BJ (cell line): ENCODE data around the gene CBFA2T2. TPM values are rescaled to one million over a fixed set of nuclear protein-coding genes. Genes with fewer than 3 reads are reported as not detected.
"Not testable (repeated sequence)": the region's sequence is repeated elsewhere in the genome, so short reads cannot be mapped to it uniquely, and the experiment has no call there.

Experiments used
- CTCF ChIA-PET: fragments of 350-600 bp; formaldehyde crosslinking; extraction: SDS; loops from one replicate; lab custom pipeline; 2021; ENCODE audit warnings: antibody characterized with exemption, inconsistent platforms; lab: Yijun Ruan, JAX
- POLR2A ChIA-PET: fragments of 300-600 bp; sonication (Branson Sonifier 250); formaldehyde crosslinking; extraction: SDS; loops from one replicate; lab custom pipeline; 2021; ENCODE audit warnings: antibody characterized with exemption; lab: Charles Lee
- DNase-seq: peaks from one replicate; pipeline ENCODE4 v3.0.0-alpha.2; 2011; ENCODE audit warnings: low read depth
- H3K27me3 ChIP-seq: 2 replicates; pipeline ENCODE4 v1.6.0; 2011; ENCODE audit warnings: low read length; ENCODE audit not compliant: control insufficient read depth, insufficient read depth
- H3K36me3 ChIP-seq: 2 replicates; pipeline ENCODE4 v1.5.1; 2011; ENCODE audit warnings: low read length; ENCODE audit not compliant: control insufficient read depth, insufficient read depth
- H3K4me3 ChIP-seq: 2 replicates; pipeline ENCODE4 v1.5.1; 2011; ENCODE audit warnings: low read depth, mild to moderate bottlenecking, control low read depth, low read length
- CTCF ChIP-seq: IDR thresholded peaks from 2 replicates; pipeline ENCODE4 v1.5.1; 2011; ENCODE audit warnings: low read depth, mild to moderate bottlenecking, control low read depth, inconsistent platforms, low read length, moderate library complexity; ENCODE audit not compliant: insufficient read depth
- polyA plus RNA-seq: library from polyadenylated mRNA; depleted of rRNA; stranded (reverse); fragments of >200 nt; gene quantifications from 2 replicates; pipeline ENCODE4 v1.2.3, GENCODE V29; 2011

Gene CBFA2T2
- polyA plus RNA-seq, 1 experiment: 7.6 TPM

DNA sequence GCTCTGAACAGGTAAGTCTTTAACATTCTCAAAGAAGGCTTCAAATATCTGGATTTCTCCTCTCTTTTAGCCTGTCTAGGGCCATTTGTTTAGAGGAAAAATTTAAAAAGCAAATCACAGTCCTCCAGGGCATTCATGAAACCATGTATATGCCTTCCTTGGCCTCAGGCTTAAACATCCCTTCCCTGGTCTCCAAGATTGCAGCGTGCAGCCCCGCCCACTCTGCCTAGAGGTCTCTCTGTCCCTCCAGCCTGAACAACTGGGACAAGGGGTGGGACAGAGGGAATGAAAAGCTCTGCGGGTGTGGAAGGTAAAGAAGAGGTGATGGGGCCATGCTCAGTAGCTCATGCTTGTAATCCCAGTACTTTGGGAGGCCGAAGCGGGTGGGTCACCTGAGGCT lies 9.8 kb upstream of the CBFA2T2 start:
- POLR2A ChIA-PET: no interaction called here
- CTCF ChIA-PET: no interaction called here
- no peak overlapping the region for H3K4me3 ChIP-seq
- H3K36me3 ChIP-seq: no peaks in the 10 kb centered on the region
- TF ChIP-seq CTCF: no peak
- H3K27me3 ChIP-seq: peaks cover 7% of the 10 kb centered on the region
- DNase-seq: no peak

GRCh38 chr20:33481431-33481941 lies 8.4 kb upstream of the CBFA2T2 start:
- H3K27me3 ChIP-seq: no peaks in the 10 kb centered on the region; the same call in 1 of the 2 replicates
- ChIA-PET POLR2A (no interaction called here), CTCF (no interaction called here)
- no peaks in the 10 kb centered on the region for H3K36me3 ChIP-seq
- no peak for DNase-seq
- H3K4me3 ChIP-seq: no peak overlapping the region
- TF ChIP-seq CTCF: no peak

DNA sequence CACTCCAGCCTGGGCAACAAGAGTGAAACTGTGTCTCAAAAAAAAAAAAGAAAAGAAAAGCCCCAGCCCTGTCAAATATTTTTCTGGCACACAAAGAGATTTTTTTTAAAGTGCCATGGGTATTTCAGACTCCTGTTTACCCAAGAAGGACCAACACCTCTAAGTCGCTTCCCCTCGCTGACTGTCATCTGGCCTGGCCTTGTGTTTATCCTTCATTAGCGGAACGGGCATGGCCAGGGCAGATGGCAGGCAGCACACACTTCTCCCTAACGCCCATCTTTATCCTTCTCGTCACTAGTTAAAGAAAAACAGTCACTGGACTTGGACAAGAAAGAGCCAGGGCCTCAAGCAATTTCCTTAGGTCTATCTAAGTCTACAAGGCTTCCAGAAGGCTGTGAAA lies 7.3 kb upstream of the CBFA2T2 start:
- Histone ChIP-seq H3K4me3 (no peak overlapping the region), H3K36me3 (no peaks in the 10 kb centered on the region), H3K27me3 (no peaks in the 10 kb centered on the region; the same call in 1 of the 2 replicates)
- CTCF ChIA-PET: no interaction called here
- no peak for DNase-seq
- POLR2A ChIA-PET: no interaction called here
- TF ChIP-seq CTCF: no peak

DNA sequence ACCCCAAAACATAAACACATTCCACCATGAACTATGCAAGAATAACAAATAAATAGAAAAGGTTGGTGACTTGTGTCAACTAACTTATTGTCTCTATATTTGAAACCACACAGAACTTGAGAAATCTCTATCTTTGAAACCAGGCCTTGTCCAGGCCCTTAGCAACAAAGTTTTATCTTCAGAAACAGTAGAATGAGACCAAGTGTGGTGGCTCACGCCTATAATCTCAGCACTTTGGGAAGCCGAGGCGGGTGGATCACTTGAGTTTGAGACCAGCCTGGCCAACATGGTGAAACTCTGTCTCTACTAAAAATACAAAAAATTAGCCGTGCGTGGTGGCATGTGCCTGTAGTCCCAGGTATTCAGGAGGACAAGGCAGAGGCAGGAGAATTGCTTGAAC lies 6.7 kb upstream of the CBFA2T2 start:
- CTCF ChIA-PET, H3K36me3 ChIP-seq, DNase-seq, POLR2A ChIA-PET, H3K27me3 ChIP-seq, H3K4me3 ChIP-seq: not testable (repeated sequence)

DNA sequence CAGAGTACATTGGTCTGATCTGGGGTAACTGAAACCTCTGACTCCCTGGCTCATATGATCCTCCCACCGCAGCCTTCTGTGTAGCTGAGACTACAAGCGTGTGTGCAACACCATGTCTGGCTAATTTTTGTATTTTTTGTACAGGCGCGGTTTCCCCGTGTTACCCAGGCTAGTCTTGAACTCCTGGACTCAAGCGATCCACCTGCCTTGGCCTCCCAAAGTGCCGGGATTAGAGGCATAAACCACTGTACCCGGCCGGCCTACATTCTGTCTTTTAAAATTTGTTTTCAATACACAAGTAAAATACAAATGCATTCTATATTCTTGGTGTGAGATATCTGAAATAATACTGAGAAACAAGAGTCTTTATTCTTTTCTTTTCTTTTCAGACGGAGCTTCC lies 1.7 kb upstream of the CBFA2T2 start:
- ChIA-PET POLR2A (interaction anchor here (0.6 kb wide), 1 partner anchor 91 kb away, joined by 5 read pairs; no protein-coding TSS in a partner anchor), CTCF (no interaction called here)
- no peak for DNase-seq
- H3K27me3 ChIP-seq: no peaks in the 10 kb centered on the region
- H3K36me3 ChIP-seq: no peaks in the 10 kb centered on the region
- no peak overlapping the region for H3K4me3 ChIP-seq
- no peak for TF ChIP-seq CTCF

DNA sequence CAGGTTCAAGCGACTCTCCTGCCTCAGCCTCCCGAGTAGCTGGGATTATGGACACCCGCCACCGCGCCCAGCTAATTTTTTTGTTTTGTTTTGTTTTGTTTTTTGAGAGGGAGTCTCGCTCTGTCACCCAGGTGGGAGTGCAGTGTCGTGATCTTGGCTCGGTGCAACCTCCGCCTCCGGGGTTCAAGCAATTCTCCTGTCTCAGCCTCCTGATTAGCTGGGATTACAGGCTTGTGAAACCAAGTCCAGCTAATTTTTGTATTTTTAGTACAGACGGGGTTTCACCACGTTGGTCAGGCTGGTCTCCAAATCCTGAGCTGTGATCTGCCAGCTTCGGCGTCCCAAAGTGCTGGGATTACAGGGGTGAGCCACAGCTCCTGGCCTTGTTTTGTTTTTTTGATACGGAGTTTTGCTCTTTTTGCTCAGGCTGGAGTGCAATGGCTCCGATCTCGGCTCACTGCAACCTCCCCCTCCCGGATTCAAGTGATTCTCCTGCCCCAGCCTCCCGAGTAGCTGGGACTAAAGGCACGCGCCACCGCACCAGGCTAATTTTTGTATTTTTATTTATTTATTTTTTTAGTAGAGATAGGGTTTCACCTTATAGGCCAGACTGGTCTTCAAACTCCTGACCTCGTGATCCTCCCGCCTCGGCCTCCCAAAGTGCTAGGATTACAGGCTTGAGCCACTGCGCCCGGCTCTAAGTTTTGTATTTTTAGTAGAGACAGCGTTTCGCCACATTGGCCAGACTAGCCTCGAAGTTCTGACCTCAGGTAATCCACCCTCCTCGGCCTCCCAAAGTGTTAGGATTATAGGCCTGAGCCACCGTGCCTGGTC lies 1.0 kb upstream of the CBFA2T2 start:
- peak overlapping the region; percentile 60 for H3K4me3 ChIP-seq
- ChIA-PET POLR2A (interaction anchor here (0.6 to 0.9 kb wide), 2 partner anchors 92 to 176 kb away, joined by 3 to 5 read pairs; no protein-coding TSS in a partner anchor), CTCF (interaction anchor here (0.9 to 1.5 kb wide), 3 partner anchors 74 to 179 kb away, joined by 3 to 5 read pairs (median 3); no protein-coding TSS in a partner anchor)
- H3K36me3 ChIP-seq, H3K27me3 ChIP-seq, DNase-seq: not testable (repeated sequence)
